ENCODE results near the gene ITGB2. TPM values are rescaled to one million over a fixed set of nuclear protein-coding genes. Genes with fewer than 3 reads are reported as not detected.

The ITGB2 gene
- total RNA-seq, 6 experiments from 2014 or later: 12.9 to 61.8 (median 36.6) TPM

- Histone ChIP-seq H3K4me1 (peaks cover 0 to 20% (median 6%) of the 10 kb centered on the region in 4 donors), H3K9me3 (no peaks in the 10 kb centered on the region), H3K27ac (no peak overlapping the region), H3K4me3 (no peak overlapping the region), H3K36me3 (no peaks in the 10 kb centered on the region), H3K27me3 (no peaks in the 10 kb centered on the region)
- ATAC-seq (no peak), DNase-seq (peak in 2 of 3 donors; percentile 27 to 54)
- intact Hi-C loops (cut with DNase I): loop anchor here in 1 of 2 donors (5.0 kb wide), 1 partner anchor 41 kb away; no protein-coding TSS in a partner anchor
- no peak for TF ChIP-seq CTCF (IDR thresholded peaks at IDR 0.05)
- TF ChIP-seq POLR2A (IDR thresholded peaks at IDR 0.05): no peak
- no CpG with 5 or more reads among the region's 9 CpGs for WGBS (ENCODE audit: insufficient coverage, low coverage, low lambda C conversion rate, missing lambda C conversion rate)
Measured at GRCh38 chr21:44890961-44891541, 29.6 kb downstream of the ITGB2 start.

- no CpG with 5 or more reads among the region's 24 CpGs for WGBS (ENCODE audit: insufficient coverage, low coverage, low lambda C conversion rate, missing lambda C conversion rate)
- intact Hi-C loops (cut with DNase I): loop anchor here in 1 of 2 donors (5.0 kb wide), 1 partner anchor 42 kb away; no protein-coding TSS in a partner anchor
- no peak for TF ChIP-seq POLR2A (IDR thresholded peaks at IDR 0.05)
- no peak for TF ChIP-seq CTCF (IDR thresholded peaks at IDR 0.05)
- no peak for ATAC-seq
- Histone ChIP-seq H3K27ac (no peak overlapping the region), H3K36me3 (no peaks in the 10 kb centered on the region), H3K4me1 (peaks cover 0 to 22% (median 9%) of the 10 kb centered on the region in 4 donors), H3K9me3 (no peaks in the 10 kb centered on the region), H3K4me3 (no peak overlapping the region), H3K27me3 (no peaks in the 10 kb centered on the region)
- peak in 2 of 3 donors; percentile 20 to 37 for DNase-seq
Measured at GRCh38 chr21:44890338-44890931, 30.3 kb downstream of the ITGB2 start.

GRCh38 chr21:44889625-44890337 is 30.9 kb downstream of the ITGB2 start:
- DNase-seq: peak in 2 of 3 donors; percentile 25 to 49

More at GRCh38 chr21:44889625-44890337, 30.9 kb downstream of the ITGB2 start:
- Histone ChIP-seq H3K9me3 (no peaks in the 10 kb centered on the region), H3K27ac (no peak overlapping the region), H3K36me3 (no peaks in the 10 kb centered on the region), H3K4me1 (peaks cover 0 to 22% (median 9%) of the 10 kb centered on the region in 4 donors), H3K4me3 (no peak overlapping the region), H3K27me3 (no peaks in the 10 kb centered on the region)
- intact Hi-C loops (cut with DNase I): loop anchor here in 1 of 2 donors (5.0 kb wide), 1 partner anchor 43 kb away; no protein-coding TSS in a partner anchor
- no peak for ATAC-seq
- TF ChIP-seq CTCF (IDR thresholded peaks at IDR 0.05) (no peak), POLR2A (IDR thresholded peaks at IDR 0.05) (no peak)
- 100% methylated on average over 2 of the region's 29 CpGs for WGBS (ENCODE audit: insufficient coverage, low coverage, low lambda C conversion rate, missing lambda C conversion rate)
